GM23338 (cell line): ENCODE results near the gene C14orf132. TPM values are rescaled to one million over a fixed set of nuclear protein-coding genes. Genes with fewer than 3 reads are reported as not detected.

Experiments
- ATAC-seq: fragments of 200-7000 bp; cut with Tn5 transposase; 3 replicates; pipeline ENCODE4 v1.9.1; 2020
- DNase-seq: peaks from one replicate; pipeline ENCODE4 v3.0.0-alpha.2; 2015; ENCODE audit warnings: low spot score
- H2AFZ ChIP-seq: fragments of 200-600 bp; sonication (generic); 2 replicates; pipeline ENCODE4 v1.8.0; 2016; ENCODE audit warnings: antibody characterized with exemption, mild to moderate bottlenecking, moderate library complexity
- H3F3A ChIP-seq: fragments of 200-600 bp; sonication (generic); replicated peaks from 2 replicates; pipeline ENCODE4 v1.8.0; 2017; ENCODE audit warnings: antibody characterized with exemption, mixed run types, low read depth
- H3K27ac ChIP-seq: fragments of 200-600 bp; sonication (generic); 2 replicates; pipeline ENCODE4 v1.6.1; 2016; ENCODE audit warnings: low read depth
- H3K27me3 ChIP-seq: fragments of 200-600 bp; sonication (generic); 2 replicates; pipeline ENCODE4 v1.8.0; 2016; ENCODE audit warnings: mild to moderate bottlenecking, mixed run types, moderate library complexity; ENCODE audit not compliant: insufficient read depth
- H3K36me3 ChIP-seq: fragments of 200-600 bp; sonication (generic); 2 replicates; pipeline ENCODE4 v1.8.0; 2016; ENCODE audit warnings: mild to moderate bottlenecking; ENCODE audit not compliant: insufficient read depth
- H3K4me1 ChIP-seq: fragments of 200-600 bp; sonication (generic); 2 replicates; pipeline ENCODE4 v1.8.0; 2016; ENCODE audit warnings: mild to moderate bottlenecking, moderate library complexity; ENCODE audit not compliant: insufficient read depth
- H3K4me2 ChIP-seq: fragments of 200-600 bp; sonication (generic); 2 replicates; pipeline ENCODE4 v1.7.1; 2017; ENCODE audit warnings: mixed run types
- H3K4me3 ChIP-seq: fragments of 200-600 bp; sonication (generic); 2 replicates; pipeline ENCODE4 v1.6.1; 2016; ENCODE audit warnings: mixed run types
- H3K79me2 ChIP-seq: fragments of 200-600 bp; sonication (generic); replicated peaks from 2 replicates; pipeline ENCODE4 v1.8.0; 2017; ENCODE audit warnings: mild to moderate bottlenecking; ENCODE audit not compliant: insufficient read depth
- H3K9me2 ChIP-seq: fragments of 200-600 bp; sonication (generic); 2 replicates; pipeline ENCODE4 v1.8.0; 2017; ENCODE audit not compliant: insufficient read depth
- H4K20me1 ChIP-seq: fragments of 200-600 bp; sonication (generic); replicated peaks from 2 replicates; pipeline ENCODE4 v1.8.0; 2017; ENCODE audit warnings: mild to moderate bottlenecking; ENCODE audit not compliant: insufficient read depth
- H3K27ac Mint-ChIP-seq: 2 replicates; pipeline ENCODE4 v1.8.0; 2020; ENCODE audit warnings: inconsistent platforms, mild to moderate bottlenecking, moderate library complexity, mixed read lengths
- H3K27me3 Mint-ChIP-seq: 3 replicates; pipeline ENCODE4 v1.8.0; 2022; ENCODE audit warnings: low read depth, mild to moderate bottlenecking, moderate library complexity, mixed read lengths, inconsistent platforms; ENCODE audit not compliant: insufficient read depth, poor library complexity
- H3K36me3 Mint-ChIP-seq: 3 replicates; pipeline ENCODE4 v1.8.0; 2021; ENCODE audit warnings: low read depth, mild to moderate bottlenecking, inconsistent platforms, moderate library complexity, mixed read lengths
- H3K4me1 Mint-ChIP-seq: 3 replicates; pipeline ENCODE4 v1.8.0; 2020; ENCODE audit warnings: mild to moderate bottlenecking, inconsistent platforms, mixed read lengths
- H3K4me3 Mint-ChIP-seq: 3 replicates; pipeline ENCODE4 v1.8.0; 2021; ENCODE audit warnings: moderate library complexity, mild to moderate bottlenecking, inconsistent platforms, mixed read lengths
- H3K9me3 Mint-ChIP-seq: 3 replicates; pipeline ENCODE4 v1.8.0; 2020; ENCODE audit warnings: moderate library complexity, mild to moderate bottlenecking, inconsistent platforms, mixed read lengths
- CREB1 ChIP-seq: fragments of 250-450 bp; sonication (Bioruptor Pico); IDR thresholded peaks from 2 replicates; pipeline ENCODE4 v1.5.0; 2020; ENCODE audit warnings: low read depth, mild to moderate bottlenecking, moderate library complexity
- CTCF ChIP-seq, 2 experiments: fragments of 200-600 bp in 1 of 2; sonication (generic) in 1 of 2; conservative IDR thresholded peaks; 2 replicates each; pipeline versions ENCODE4 v1.5.1 to v1.6.1; 2016 to 2017; ENCODE audit warnings: antibody characterized with exemption in 2 of 2, low read depth in 2 of 2, mild to moderate bottlenecking in 2 of 2, moderate library complexity in 1 of 2
- ETS1 ChIP-seq: IDR thresholded peaks from 2 replicates; pipeline ENCODE4 v1.6.1; 2016; ENCODE audit warnings: antibody characterized with exemption
- EZH2 ChIP-seq: fragments of 200-600 bp; sonication (generic); IDR thresholded peaks from one replicate; pipeline ENCODE4 v1.8.0; 2017; ENCODE audit warnings: antibody characterized with exemption, mild to moderate bottlenecking, low read depth; ENCODE audit not compliant: unreplicated experiment
- EZH2phosphoT487 ChIP-seq: fragments of 200-600 bp; sonication (generic); IDR thresholded peaks from one replicate; pipeline ENCODE4 v1.8.1; 2018; ENCODE audit warnings: antibody characterized with exemption; ENCODE audit not compliant: unreplicated experiment
- JUNB ChIP-seq: IDR thresholded peaks from one replicate; pipeline ENCODE4 v1.6.1; 2016; ENCODE audit warnings: antibody characterized with exemption; ENCODE audit not compliant: unreplicated experiment
- NANOG ChIP-seq: IDR thresholded peaks from 2 replicates; pipeline ENCODE4 v1.6.1; 2016; ENCODE audit warnings: antibody characterized with exemption, borderline replicate concordance
- POLR2AphosphoS5 ChIP-seq: IDR thresholded peaks from 2 replicates; pipeline ENCODE4 v1.6.1; 2016; ENCODE audit warnings: antibody characterized with exemption, low read depth
- REST ChIP-seq: IDR thresholded peaks from one replicate; pipeline ENCODE4 v1.6.1; 2018; ENCODE audit warnings: antibody characterized with exemption; ENCODE audit not compliant: unreplicated experiment
- STAT1 ChIP-seq: IDR thresholded peaks from one replicate; pipeline ENCODE4 v1.6.1; 2016; ENCODE audit warnings: antibody characterized with exemption; ENCODE audit not compliant: unreplicated experiment
- ZNF114 ChIP-seq: fragments of 250-450 bp; sonication (Bioruptor Pico); IDR thresholded peaks from 2 replicates; pipeline ENCODE4 v1.5.0; 2020; ENCODE audit warnings: mild to moderate bottlenecking, moderate library complexity
- ZNF331 ChIP-seq: fragments of 250-450 bp; sonication (Bioruptor Pico); IDR thresholded peaks from 2 replicates; pipeline ENCODE4 v1.5.0; 2020; ENCODE audit warnings: low read depth, mild to moderate bottlenecking, moderate library complexity
- ZNF462 ChIP-seq: fragments of 250-450 bp; sonication (Bioruptor Pico); IDR thresholded peaks from 2 replicates; pipeline ENCODE4 v1.5.0; 2020; ENCODE audit warnings: mild to moderate bottlenecking, moderate library complexity
- polyA plus RNA-seq: library from polyadenylated mRNA; unstranded; fragments of >200 nt; fragmentation: Nextera tagmentation; extraction: Ambion mirVana; gene quantifications from 2 replicates; pipeline ENCODE4 v1.2.1, GENCODE V29; 2016
- total RNA-seq: library from RNA; depleted of rRNA; stranded (reverse); fragments of >200 nt; shearing (Covaris generic); gene quantifications from 2 replicates; pipeline ENCODE4 v1.2.3, GENCODE V29; 2014

Gene C14orf132
- total and polyA plus RNA-seq, 2 experiments from 2014 or later = 13.8 to 16.2 TPM

GRCh38 chr14:96035456-96035855, 3.7 kb upstream of the C14orf132 start:
- no peak for ATAC-seq
- peaks cover 39% of the 10 kb centered on the region for H3K27me3 ChIP-seq
- H3K9me2 ChIP-seq = no peaks in the 10 kb centered on the region
- TF ChIP-seq JUNB = no peak
- TF ChIP-seq REST = no peak
- TF ChIP-seq EZH2phosphoT487 = no peak
- TF ChIP-seq ZNF462 = no peak
- no peak for TF ChIP-seq STAT1
- no peak for TF ChIP-seq CTCF (conservative IDR thresholded peaks at IDR 0.05; ENCODE audit: low read depth in 2 of 2)
- TF ChIP-seq ZNF331 (CRISPR knock-in tag) = no peak
- TF ChIP-seq NANOG = no peak
- no peak for TF ChIP-seq ETS1
- no peak for TF ChIP-seq EZH2
- TF ChIP-seq ZNF114 (CRISPR knock-in tag) = no peak
- TF ChIP-seq POLR2AphosphoS5 = no peak
- TF ChIP-seq CREB1 = no peak
- H3K9me3 Mint-ChIP-seq = no peaks in the 10 kb centered on the region; the same call in 2 of the 3 replicates
- no peak overlapping the region for H3K4me3 ChIP-seq
- peaks cover 26% of the 10 kb centered on the region for H3K27me3 Mint-ChIP-seq
- no peak overlapping the region for H3K27ac Mint-ChIP-seq
- no peak overlapping the region for H2AFZ ChIP-seq
- no peaks in the 10 kb centered on the region for H4K20me1 ChIP-seq
- no peak overlapping the region for H3K4me2 ChIP-seq
- H3K4me1 ChIP-seq = peaks cover 16% of the 10 kb centered on the region; the same call in 1 of the 2 replicates
- H3K4me3 Mint-ChIP-seq = no peak overlapping the region
- no peaks in the 10 kb centered on the region for H3K36me3 ChIP-seq
- H3F3A ChIP-seq = peaks cover 2% of the 10 kb centered on the region; the same call in 1 of the 2 replicates
- H3K79me2 ChIP-seq = peaks cover 3% of the 10 kb centered on the region; the same call in 1 of the 2 replicates
- H3K27ac ChIP-seq = no peak overlapping the region
- H3K4me1 Mint-ChIP-seq = peaks cover 15% of the 10 kb centered on the region
- no peaks in the 10 kb centered on the region for H3K36me3 Mint-ChIP-seq
- DNase-seq = no peak
